HepG2 (cell line): Measurements from ENCODE around the gene CDC23. TPM values are rescaled to one million over a fixed set of nuclear protein-coding genes. Genes with fewer than 3 reads are reported as not detected.

Source experiments
- CREM ChIP-seq, 2 experiments: sonication (generic) in 1 of 2; formaldehyde crosslinking in 1 of 2; IDR thresholded peaks; 2 replicates each; pipeline versions ENCODE4 v1.4.0 to v1.6.1; 2016 to 2020; ENCODE audit warnings: antibody characterized with exemption in 1 of 2, mild to moderate bottlenecking in 1 of 2, missing genetic modification reagents in 1 of 2
- GTF3A ChIP-seq: sonication (generic); formaldehyde crosslinking; conservative IDR thresholded peaks from 2 replicates; pipeline ENCODE4 v1.4.0; 2020; ENCODE audit warnings: mild to moderate bottlenecking, missing genetic modification reagents
- HOXA7 ChIP-seq: sonication (generic); formaldehyde crosslinking; IDR thresholded peaks from 2 replicates; pipeline ENCODE4 v1.8.1; 2022; ENCODE audit warnings: mild to moderate bottlenecking, missing genetic modification reagents, moderate library complexity
- LCORL ChIP-seq, 2 experiments: fragments of 450-650 bp in 1 of 2; sonication (generic) in 1 of 2; formaldehyde crosslinking in 1 of 2; IDR thresholded peaks; 2 replicates each; pipeline versions ENCODE4 v1.5.0 to v1.6.1; 2017 to 2020; ENCODE audit warnings: antibody characterized with exemption in 1 of 2, missing genetic modification reagents in 1 of 2
- TAF15 ChIP-seq: fragments of 200-400 bp; formaldehyde crosslinking; IDR thresholded peaks from one replicate; pipeline ENCODE4 v1.6.1; 2018; ENCODE audit warnings: mild to moderate bottlenecking, low read depth, low read length; ENCODE audit not compliant: poor library complexity, severe bottlenecking
- ZNF296 ChIP-seq: sonication (generic); formaldehyde crosslinking; conservative IDR thresholded peaks from 2 replicates; pipeline ENCODE4 v1.5.0; 2020; ENCODE audit warnings: mild to moderate bottlenecking, missing genetic modification reagents
- polyA plus RNA-seq, 8 experiments: library from polyadenylated mRNA; depleted of rRNA in 3 of 8; stranded (reverse) in 7 of 8; unstranded in 1 of 8; fragments of >200 nt; fragmentation: Illumina TruSeq in 4 of 8; extraction: Trizol in 4 of 8; gene quantifications; 2 replicates each; pipeline versions ENCODE4 v1.2.1 to v1.2.3, GENCODE V29; 2011 to 2016; ENCODE audit warnings: low read depth in 4 of 8, missing spikeins in 1 of 8, mixed read lengths in 1 of 8; ENCODE audit not compliant: insufficient read depth in 1 of 8
- total RNA-seq, 5 experiments: library from RNA; depleted of rRNA; stranded (reverse); fragments of >200 nt; fragmentation: Illumina TruSeq; extraction: Trizol; gene quantifications; 2 replicates each; pipeline ENCODE4 v1.2.3, GENCODE V29; 2016; ENCODE audit warnings: low read depth in 1 of 5
- TF ChIP-seq, protein P1 (sequence below): sonication (generic); formaldehyde crosslinking; IDR thresholded peaks from one replicate; pipeline ENCODE4 v1.5.1; 2020; ENCODE audit warnings: mild to moderate bottlenecking, missing genetic modification reagents; ENCODE audit errors: not compliant biosample characterization
- TF ChIP-seq, protein P2 (sequence below): sonication (generic); formaldehyde crosslinking; IDR thresholded peaks from 2 replicates; pipeline ENCODE4 v1.4.0; 2020; ENCODE audit warnings: low read depth, mild to moderate bottlenecking, missing genetic modification reagents
- TF ChIP-seq, protein P3 (sequence below): sonication (generic); formaldehyde crosslinking; IDR thresholded peaks from 2 replicates; pipeline ENCODE4 v1.5.0; 2020; ENCODE audit warnings: mild to moderate bottlenecking, missing genetic modification reagents
- TF ChIP-seq, protein P4 (sequence below): sonication (generic); formaldehyde crosslinking; IDR thresholded peaks from 2 replicates; pipeline ENCODE4 v1.8.0; 2022; ENCODE audit warnings: mild to moderate bottlenecking, missing genetic modification reagents, borderline replicate concordance
- TF ChIP-seq, protein P5 (sequence below): sonication (generic); formaldehyde crosslinking; conservative IDR thresholded peaks from 2 replicates; pipeline ENCODE4 v1.8.0; 2022; ENCODE audit warnings: mild to moderate bottlenecking, moderate library complexity, missing genetic modification reagents

CDC23 gene
- total and polyA plus RNA-seq, 2 of the 13 experiments (the other 11 are each of a cell fraction or from before 2014, with no cell fraction given), result 38.3 to 47.7 TPM

DNA sequence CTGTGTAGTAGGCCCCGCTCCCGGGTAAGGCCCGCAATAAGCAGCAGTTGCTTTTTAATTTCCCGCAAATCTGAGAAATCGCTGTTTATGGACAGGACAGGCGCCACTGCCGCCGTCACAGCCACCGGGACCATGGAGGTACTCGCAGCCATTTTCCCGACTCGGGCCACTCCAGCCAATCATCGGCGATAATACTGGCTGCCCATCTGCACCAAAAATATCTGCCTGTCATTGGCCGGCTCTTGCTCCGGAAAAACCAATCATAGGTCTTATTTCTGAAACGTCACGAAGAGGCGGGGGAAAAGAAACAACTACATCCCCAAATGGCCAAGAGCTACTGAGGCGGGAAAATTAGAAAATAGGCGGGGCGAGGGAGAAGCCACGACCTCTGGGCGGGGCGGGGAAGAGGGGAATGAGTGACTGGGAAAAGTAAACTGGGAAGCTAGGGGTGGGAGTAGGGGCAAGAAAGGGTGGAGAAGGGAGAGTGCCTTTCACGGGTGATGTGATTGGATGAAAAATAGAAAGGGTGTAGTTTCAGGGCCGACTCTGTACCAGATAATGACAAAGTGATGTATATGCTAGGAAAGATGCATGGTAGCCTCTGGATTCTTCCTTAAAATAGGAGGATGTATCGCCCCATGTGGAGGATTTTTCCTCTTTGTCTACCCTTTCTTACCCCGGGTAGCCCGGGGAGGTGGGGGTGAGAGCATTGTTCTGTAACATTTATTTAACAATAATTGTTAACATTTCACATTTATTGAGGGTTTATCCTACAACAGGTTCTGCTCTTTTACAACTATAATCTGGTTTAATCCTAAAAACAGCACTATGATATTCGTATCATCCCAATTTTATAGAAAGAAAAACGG is at the start of gene CDC23 (continued):
- TF ChIP-seq CREM (IDR thresholded peaks at IDR 0.05) (peak; percentile 96), CREM (CRISPR knock-in tag; IDR thresholded peaks at IDR 0.05) (no peak), HOXA7 (CRISPR knock-in tag) (no peak), TAF15 (no peak), GTF3A (CRISPR knock-in tag) (no peak), ZNF296 (CRISPR knock-in tag) (no peak), LCORL (IDR thresholded peaks at IDR 0.05) (no peak), LCORL (CRISPR knock-in tag; IDR thresholded peaks at IDR 0.05) (no peak)
- TF ChIP-seq, protein P1, sequence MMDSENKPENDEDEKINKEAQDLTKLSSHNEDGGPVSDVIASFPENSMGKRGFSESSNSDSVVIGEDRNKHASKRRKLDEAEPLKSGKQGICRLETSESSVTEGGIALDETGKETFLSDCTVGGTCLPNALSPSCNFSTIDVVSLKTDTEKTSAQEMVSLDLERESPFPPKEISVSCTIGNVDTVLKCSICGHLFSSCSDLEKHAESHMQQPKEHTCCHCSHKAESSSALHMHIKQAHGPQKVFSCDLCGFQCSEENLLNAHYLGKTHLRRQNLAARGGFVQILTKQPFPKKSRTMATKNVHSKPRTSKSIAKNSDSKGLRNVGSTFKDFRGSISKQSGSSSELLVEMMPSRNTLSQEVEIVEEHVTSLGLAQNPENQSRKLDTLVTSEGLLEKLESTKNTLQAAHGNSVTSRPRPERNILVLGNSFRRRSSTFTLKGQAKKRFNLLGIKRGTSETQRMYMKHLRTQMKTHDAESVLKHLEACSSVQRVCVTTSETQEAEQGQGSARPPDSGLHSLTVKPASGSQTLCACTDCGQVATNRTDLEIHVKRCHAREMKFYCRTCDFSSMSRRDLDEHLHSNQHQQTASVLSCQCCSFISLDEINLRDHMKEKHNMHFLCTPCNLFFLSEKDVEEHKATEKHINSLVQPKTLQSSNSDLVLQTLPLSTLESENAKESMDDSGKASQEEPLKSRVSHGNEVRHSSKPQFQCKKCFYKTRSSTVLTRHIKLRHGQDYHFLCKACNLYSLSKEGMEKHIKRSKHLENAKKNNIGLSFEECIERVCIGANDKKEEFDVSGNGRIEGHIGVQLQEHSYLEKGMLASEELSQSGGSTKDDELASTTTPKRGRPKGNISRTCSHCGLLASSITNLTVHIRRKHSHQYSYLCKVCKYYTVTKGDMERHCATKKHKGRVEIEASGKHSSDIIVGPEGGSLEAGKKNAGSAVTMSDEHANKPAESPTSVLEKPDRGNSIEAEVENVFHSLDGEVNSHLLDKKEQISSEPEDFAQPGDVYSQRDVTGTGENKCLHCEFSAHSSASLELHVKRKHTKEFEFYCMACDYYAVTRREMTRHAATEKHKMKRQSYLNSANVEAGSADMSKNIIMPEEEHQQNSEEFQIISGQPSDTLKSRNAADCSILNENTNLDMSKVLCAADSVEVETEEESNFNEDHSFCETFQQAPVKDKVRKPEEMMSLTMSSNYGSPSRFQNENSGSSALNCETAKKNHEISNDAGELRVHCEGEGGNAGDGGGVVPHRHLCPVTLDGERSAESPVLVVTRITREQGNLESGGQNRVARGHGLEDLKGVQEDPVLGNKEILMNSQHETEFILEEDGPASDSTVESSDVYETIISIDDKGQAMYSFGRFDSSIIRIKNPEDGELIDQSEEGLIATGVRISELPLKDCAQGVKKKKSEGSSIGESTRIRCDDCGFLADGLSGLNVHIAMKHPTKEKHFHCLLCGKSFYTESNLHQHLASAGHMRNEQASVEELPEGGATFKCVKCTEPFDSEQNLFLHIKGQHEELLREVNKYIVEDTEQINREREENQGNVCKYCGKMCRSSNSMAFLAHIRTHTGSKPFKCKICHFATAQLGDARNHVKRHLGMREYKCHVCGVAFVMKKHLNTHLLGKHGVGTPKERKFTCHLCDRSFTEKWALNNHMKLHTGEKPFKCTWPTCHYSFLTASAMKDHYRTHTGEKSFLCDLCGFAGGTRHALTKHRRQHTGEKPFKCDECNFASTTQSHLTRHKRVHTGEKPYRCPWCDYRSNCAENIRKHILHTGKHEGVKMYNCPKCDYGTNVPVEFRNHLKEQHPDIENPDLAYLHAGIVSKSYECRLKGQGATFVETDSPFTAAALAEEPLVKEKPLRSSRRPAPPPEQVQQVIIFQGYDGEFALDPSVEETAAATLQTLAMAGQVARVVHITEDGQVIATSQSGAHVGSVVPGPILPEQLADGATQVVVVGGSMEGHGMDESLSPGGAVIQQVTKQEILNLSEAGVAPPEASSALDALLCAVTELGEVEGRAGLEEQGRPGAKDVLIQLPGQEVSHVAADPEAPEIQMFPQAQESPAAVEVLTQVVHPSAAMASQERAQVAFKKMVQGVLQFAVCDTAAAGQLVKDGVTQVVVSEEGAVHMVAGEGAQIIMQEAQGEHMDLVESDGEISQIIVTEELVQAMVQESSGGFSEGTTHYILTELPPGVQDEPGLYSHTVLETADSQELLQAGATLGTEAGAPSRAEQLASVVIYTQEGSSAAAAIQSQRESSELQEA (CRISPR knock-in tag), result peak; percentile 52
- TF ChIP-seq, protein P2, sequence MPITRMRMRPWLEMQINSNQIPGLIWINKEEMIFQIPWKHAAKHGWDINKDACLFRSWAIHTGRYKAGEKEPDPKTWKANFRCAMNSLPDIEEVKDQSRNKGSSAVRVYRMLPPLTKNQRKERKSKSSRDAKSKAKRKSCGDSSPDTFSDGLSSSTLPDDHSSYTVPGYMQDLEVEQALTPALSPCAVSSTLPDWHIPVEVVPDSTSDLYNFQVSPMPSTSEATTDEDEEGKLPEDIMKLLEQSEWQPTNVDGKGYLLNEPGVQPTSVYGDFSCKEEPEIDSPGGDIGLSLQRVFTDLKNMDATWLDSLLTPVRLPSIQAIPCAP (CRISPR knock-in tag), result no peak
- TF ChIP-seq, protein P3, sequence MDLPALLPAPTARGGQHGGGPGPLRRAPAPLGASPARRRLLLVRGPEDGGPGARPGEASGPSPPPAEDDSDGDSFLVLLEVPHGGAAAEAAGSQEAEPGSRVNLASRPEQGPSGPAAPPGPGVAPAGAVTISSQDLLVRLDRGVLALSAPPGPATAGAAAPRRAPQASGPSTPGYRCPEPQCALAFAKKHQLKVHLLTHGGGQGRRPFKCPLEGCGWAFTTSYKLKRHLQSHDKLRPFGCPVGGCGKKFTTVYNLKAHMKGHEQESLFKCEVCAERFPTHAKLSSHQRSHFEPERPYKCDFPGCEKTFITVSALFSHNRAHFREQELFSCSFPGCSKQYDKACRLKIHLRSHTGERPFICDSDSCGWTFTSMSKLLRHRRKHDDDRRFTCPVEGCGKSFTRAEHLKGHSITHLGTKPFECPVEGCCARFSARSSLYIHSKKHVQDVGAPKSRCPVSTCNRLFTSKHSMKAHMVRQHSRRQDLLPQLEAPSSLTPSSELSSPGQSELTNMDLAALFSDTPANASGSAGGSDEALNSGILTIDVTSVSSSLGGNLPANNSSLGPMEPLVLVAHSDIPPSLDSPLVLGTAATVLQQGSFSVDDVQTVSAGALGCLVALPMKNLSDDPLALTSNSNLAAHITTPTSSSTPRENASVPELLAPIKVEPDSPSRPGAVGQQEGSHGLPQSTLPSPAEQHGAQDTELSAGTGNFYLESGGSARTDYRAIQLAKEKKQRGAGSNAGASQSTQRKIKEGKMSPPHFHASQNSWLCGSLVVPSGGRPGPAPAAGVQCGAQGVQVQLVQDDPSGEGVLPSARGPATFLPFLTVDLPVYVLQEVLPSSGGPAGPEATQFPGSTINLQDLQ (CRISPR knock-in tag), result no peak
- TF ChIP-seq, protein P4, sequence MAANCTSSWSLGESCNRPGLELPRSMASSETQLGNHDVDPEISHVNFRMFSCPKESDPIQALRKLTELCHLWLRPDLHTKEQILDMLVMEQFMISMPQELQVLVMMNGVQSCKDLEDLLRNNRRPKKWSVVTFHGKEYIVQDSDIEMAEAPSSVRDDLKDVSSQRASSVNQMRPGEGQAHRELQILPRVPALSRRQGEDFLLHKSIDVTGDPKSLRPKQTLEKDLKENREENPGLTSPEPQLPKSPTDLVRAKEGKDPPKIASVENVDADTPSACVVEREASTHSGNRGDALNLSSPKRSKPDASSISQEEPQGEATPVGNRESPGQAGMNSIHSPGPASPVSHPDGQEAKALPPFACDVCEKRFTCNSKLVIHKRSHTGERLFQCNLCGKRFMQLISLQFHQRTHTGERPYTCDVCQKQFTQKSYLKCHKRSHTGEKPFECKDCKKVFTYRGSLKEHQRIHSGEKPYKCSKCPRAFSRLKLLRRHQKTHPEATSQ, result no peak
- TF ChIP-seq, protein P5, sequence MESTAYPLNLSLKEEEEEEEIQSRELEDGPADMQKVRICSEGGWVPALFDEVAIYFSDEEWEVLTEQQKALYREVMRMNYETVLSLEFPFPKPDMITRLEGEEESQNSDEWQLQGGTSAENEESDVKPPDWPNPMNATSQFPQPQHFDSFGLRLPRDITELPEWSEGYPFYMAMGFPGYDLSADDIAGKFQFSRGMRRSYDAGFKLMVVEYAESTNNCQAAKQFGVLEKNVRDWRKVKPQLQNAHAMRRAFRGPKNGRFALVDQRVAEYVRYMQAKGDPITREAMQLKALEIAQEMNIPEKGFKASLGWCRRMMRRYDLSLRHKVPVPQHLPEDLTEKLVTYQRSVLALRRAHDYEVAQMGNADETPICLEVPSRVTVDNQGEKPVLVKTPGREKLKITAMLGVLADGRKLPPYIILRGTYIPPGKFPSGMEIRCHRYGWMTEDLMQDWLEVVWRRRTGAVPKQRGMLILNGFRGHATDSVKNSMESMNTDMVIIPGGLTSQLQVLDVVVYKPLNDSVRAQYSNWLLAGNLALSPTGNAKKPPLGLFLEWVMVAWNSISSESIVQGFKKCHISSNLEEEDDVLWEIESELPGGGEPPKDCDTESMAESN (CRISPR knock-in tag), result no peak; the same call in 1 of the 2 replicates
